GM23338 (cell line): ENCODE data around the gene SF3B1. TPM values are rescaled to one million over a fixed set of nuclear protein-coding genes. Genes with fewer than 3 reads are reported as not detected.

Experiments
- ATAC-seq: fragments of 200-7000 bp; cut with Tn5 transposase; 3 replicates; pipeline ENCODE4 v1.9.1; 2020
- DNase-seq: peaks from one replicate; pipeline ENCODE4 v3.0.0-alpha.2; 2015; ENCODE audit warnings: low spot score
- H2AFZ ChIP-seq: fragments of 200-600 bp; sonication (generic); 2 replicates; pipeline ENCODE4 v1.8.0; 2016; ENCODE audit warnings: antibody characterized with exemption, mild to moderate bottlenecking, moderate library complexity
- H3F3A ChIP-seq: fragments of 200-600 bp; sonication (generic); replicated peaks from 2 replicates; pipeline ENCODE4 v1.8.0; 2017; ENCODE audit warnings: antibody characterized with exemption, mixed run types, low read depth
- H3K27ac ChIP-seq: fragments of 200-600 bp; sonication (generic); 2 replicates; pipeline ENCODE4 v1.6.1; 2016; ENCODE audit warnings: low read depth
- H3K27me3 ChIP-seq: fragments of 200-600 bp; sonication (generic); 2 replicates; pipeline ENCODE4 v1.8.0; 2016; ENCODE audit warnings: mild to moderate bottlenecking, mixed run types, moderate library complexity; ENCODE audit not compliant: insufficient read depth
- H3K36me3 ChIP-seq: fragments of 200-600 bp; sonication (generic); 2 replicates; pipeline ENCODE4 v1.8.0; 2016; ENCODE audit warnings: mild to moderate bottlenecking; ENCODE audit not compliant: insufficient read depth
- H3K4me1 ChIP-seq: fragments of 200-600 bp; sonication (generic); 2 replicates; pipeline ENCODE4 v1.8.0; 2016; ENCODE audit warnings: mild to moderate bottlenecking, moderate library complexity; ENCODE audit not compliant: insufficient read depth
- H3K4me2 ChIP-seq: fragments of 200-600 bp; sonication (generic); 2 replicates; pipeline ENCODE4 v1.7.1; 2017; ENCODE audit warnings: mixed run types
- H3K4me3 ChIP-seq: fragments of 200-600 bp; sonication (generic); 2 replicates; pipeline ENCODE4 v1.6.1; 2016; ENCODE audit warnings: mixed run types
- H3K79me2 ChIP-seq: fragments of 200-600 bp; sonication (generic); replicated peaks from 2 replicates; pipeline ENCODE4 v1.8.0; 2017; ENCODE audit warnings: mild to moderate bottlenecking; ENCODE audit not compliant: insufficient read depth
- H3K9me2 ChIP-seq: fragments of 200-600 bp; sonication (generic); 2 replicates; pipeline ENCODE4 v1.8.0; 2017; ENCODE audit not compliant: insufficient read depth
- H4K20me1 ChIP-seq: fragments of 200-600 bp; sonication (generic); replicated peaks from 2 replicates; pipeline ENCODE4 v1.8.0; 2017; ENCODE audit warnings: mild to moderate bottlenecking; ENCODE audit not compliant: insufficient read depth
- H3K27ac Mint-ChIP-seq: 2 replicates; pipeline ENCODE4 v1.8.0; 2020; ENCODE audit warnings: inconsistent platforms, mild to moderate bottlenecking, moderate library complexity, mixed read lengths
- H3K27me3 Mint-ChIP-seq: 3 replicates; pipeline ENCODE4 v1.8.0; 2022; ENCODE audit warnings: low read depth, mild to moderate bottlenecking, moderate library complexity, mixed read lengths, inconsistent platforms; ENCODE audit not compliant: insufficient read depth, poor library complexity
- H3K36me3 Mint-ChIP-seq: 3 replicates; pipeline ENCODE4 v1.8.0; 2021; ENCODE audit warnings: low read depth, mild to moderate bottlenecking, inconsistent platforms, moderate library complexity, mixed read lengths
- H3K4me1 Mint-ChIP-seq: 3 replicates; pipeline ENCODE4 v1.8.0; 2020; ENCODE audit warnings: mild to moderate bottlenecking, inconsistent platforms, mixed read lengths
- H3K4me3 Mint-ChIP-seq: 3 replicates; pipeline ENCODE4 v1.8.0; 2021; ENCODE audit warnings: moderate library complexity, mild to moderate bottlenecking, inconsistent platforms, mixed read lengths
- H3K9me3 Mint-ChIP-seq: 3 replicates; pipeline ENCODE4 v1.8.0; 2020; ENCODE audit warnings: moderate library complexity, mild to moderate bottlenecking, inconsistent platforms, mixed read lengths
- CREB1 ChIP-seq: fragments of 250-450 bp; sonication (Bioruptor Pico); IDR thresholded peaks from 2 replicates; pipeline ENCODE4 v1.5.0; 2020; ENCODE audit warnings: low read depth, mild to moderate bottlenecking, moderate library complexity
- EZH2 ChIP-seq: fragments of 200-600 bp; sonication (generic); IDR thresholded peaks from one replicate; pipeline ENCODE4 v1.8.0; 2017; ENCODE audit warnings: antibody characterized with exemption, mild to moderate bottlenecking, low read depth; ENCODE audit not compliant: unreplicated experiment
- EZH2phosphoT487 ChIP-seq: fragments of 200-600 bp; sonication (generic); IDR thresholded peaks from one replicate; pipeline ENCODE4 v1.8.1; 2018; ENCODE audit warnings: antibody characterized with exemption; ENCODE audit not compliant: unreplicated experiment
- JUNB ChIP-seq: IDR thresholded peaks from one replicate; pipeline ENCODE4 v1.6.1; 2016; ENCODE audit warnings: antibody characterized with exemption; ENCODE audit not compliant: unreplicated experiment
- NANOG ChIP-seq: IDR thresholded peaks from 2 replicates; pipeline ENCODE4 v1.6.1; 2016; ENCODE audit warnings: antibody characterized with exemption, borderline replicate concordance
- polyA plus RNA-seq: library from polyadenylated mRNA; unstranded; fragments of >200 nt; fragmentation: Nextera tagmentation; extraction: Ambion mirVana; gene quantifications from 2 replicates; pipeline ENCODE4 v1.2.1, GENCODE V29; 2016
- total RNA-seq: library from RNA; depleted of rRNA; stranded (reverse); fragments of >200 nt; shearing (Covaris generic); gene quantifications from 2 replicates; pipeline ENCODE4 v1.2.3, GENCODE V29; 2014
- TF ChIP-seq, protein P1 (sequence below): IDR thresholded peaks from one replicate; pipeline ENCODE4 v1.6.1; 2018; ENCODE audit warnings: antibody characterized with exemption; ENCODE audit not compliant: unreplicated experiment
- TF ChIP-seq, protein P2 (sequence below): IDR thresholded peaks from 2 replicates; pipeline ENCODE4 v1.6.1; 2016; ENCODE audit warnings: antibody characterized with exemption
- TF ChIP-seq, protein P3 (sequence below), 2 experiments: fragments of 200-600 bp in 1 of 2; sonication (generic) in 1 of 2; conservative IDR thresholded peaks; 2 replicates each; pipeline versions ENCODE4 v1.5.1 to v1.6.1; 2016 to 2017; ENCODE audit warnings: antibody characterized with exemption in 2 of 2, low read depth in 2 of 2, mild to moderate bottlenecking in 2 of 2, moderate library complexity in 1 of 2
- TF ChIP-seq, protein P4 (sequence below): fragments of 250-450 bp; sonication (Bioruptor Pico); IDR thresholded peaks from 2 replicates; pipeline ENCODE4 v1.5.0; 2020; ENCODE audit warnings: mild to moderate bottlenecking, moderate library complexity

The SF3B1 gene
- total and polyA plus RNA-seq, 2 experiments from 2014 or later, result 238 to 340 TPM

DNA sequence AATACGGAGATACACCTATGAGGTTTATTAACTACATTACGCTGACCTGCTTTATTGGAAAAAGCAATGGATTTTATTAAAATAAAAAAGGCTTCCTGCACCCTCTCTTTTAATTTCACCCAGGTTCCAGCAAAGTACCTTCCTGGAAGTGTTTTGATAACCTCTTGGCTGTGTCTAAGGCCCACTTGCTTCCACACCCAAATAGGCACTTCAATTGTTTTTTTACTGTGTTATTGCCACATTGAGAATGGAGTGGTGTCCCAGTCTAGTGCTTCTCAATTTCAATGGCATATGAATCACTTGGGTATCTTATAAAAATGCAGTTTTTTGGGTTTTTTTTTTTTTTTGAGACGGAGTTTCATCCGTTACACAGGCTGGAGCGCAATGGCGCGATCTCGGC is 47.6 kb downstream of the SF3B1 start (continued):
- TF ChIP-seq, protein P1, sequence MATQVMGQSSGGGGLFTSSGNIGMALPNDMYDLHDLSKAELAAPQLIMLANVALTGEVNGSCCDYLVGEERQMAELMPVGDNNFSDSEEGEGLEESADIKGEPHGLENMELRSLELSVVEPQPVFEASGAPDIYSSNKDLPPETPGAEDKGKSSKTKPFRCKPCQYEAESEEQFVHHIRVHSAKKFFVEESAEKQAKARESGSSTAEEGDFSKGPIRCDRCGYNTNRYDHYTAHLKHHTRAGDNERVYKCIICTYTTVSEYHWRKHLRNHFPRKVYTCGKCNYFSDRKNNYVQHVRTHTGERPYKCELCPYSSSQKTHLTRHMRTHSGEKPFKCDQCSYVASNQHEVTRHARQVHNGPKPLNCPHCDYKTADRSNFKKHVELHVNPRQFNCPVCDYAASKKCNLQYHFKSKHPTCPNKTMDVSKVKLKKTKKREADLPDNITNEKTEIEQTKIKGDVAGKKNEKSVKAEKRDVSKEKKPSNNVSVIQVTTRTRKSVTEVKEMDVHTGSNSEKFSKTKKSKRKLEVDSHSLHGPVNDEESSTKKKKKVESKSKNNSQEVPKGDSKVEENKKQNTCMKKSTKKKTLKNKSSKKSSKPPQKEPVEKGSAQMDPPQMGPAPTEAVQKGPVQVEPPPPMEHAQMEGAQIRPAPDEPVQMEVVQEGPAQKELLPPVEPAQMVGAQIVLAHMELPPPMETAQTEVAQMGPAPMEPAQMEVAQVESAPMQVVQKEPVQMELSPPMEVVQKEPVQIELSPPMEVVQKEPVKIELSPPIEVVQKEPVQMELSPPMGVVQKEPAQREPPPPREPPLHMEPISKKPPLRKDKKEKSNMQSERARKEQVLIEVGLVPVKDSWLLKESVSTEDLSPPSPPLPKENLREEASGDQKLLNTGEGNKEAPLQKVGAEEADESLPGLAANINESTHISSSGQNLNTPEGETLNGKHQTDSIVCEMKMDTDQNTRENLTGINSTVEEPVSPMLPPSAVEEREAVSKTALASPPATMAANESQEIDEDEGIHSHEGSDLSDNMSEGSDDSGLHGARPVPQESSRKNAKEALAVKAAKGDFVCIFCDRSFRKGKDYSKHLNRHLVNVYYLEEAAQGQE, result no peak
- TF ChIP-seq NANOG, result no peak
- TF ChIP-seq, protein P2, sequence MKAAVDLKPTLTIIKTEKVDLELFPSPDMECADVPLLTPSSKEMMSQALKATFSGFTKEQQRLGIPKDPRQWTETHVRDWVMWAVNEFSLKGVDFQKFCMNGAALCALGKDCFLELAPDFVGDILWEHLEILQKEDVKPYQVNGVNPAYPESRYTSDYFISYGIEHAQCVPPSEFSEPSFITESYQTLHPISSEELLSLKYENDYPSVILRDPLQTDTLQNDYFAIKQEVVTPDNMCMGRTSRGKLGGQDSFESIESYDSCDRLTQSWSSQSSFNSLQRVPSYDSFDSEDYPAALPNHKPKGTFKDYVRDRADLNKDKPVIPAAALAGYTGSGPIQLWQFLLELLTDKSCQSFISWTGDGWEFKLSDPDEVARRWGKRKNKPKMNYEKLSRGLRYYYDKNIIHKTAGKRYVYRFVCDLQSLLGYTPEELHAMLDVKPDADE, result no peak
- TF ChIP-seq, protein P3, sequence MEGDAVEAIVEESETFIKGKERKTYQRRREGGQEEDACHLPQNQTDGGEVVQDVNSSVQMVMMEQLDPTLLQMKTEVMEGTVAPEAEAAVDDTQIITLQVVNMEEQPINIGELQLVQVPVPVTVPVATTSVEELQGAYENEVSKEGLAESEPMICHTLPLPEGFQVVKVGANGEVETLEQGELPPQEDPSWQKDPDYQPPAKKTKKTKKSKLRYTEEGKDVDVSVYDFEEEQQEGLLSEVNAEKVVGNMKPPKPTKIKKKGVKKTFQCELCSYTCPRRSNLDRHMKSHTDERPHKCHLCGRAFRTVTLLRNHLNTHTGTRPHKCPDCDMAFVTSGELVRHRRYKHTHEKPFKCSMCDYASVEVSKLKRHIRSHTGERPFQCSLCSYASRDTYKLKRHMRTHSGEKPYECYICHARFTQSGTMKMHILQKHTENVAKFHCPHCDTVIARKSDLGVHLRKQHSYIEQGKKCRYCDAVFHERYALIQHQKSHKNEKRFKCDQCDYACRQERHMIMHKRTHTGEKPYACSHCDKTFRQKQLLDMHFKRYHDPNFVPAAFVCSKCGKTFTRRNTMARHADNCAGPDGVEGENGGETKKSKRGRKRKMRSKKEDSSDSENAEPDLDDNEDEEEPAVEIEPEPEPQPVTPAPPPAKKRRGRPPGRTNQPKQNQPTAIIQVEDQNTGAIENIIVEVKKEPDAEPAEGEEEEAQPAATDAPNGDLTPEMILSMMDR (conservative IDR thresholded peaks at IDR 0.05; ENCODE audit: low read depth in 2 of 2), result no peak
- TF ChIP-seq JUNB, result no peak

DNA sequence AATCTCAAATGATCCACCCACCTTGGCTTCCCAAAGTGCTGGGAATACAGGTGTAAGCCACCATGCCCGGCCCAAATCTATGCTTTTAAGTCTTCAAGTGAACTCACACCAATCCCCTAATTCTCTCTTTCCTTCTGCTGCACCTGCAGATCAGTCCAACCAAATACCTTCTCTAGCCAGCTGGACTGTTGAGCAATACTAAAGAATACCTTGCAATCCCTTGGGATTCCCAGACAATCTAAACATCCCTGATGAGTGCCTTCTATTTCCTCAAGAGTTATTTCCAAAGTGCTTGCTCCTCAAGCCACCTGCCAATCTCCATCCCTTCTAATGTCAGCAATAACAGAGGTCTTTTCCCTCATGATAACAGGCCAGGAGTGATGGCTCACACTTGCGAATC is 48.6 kb downstream of the SF3B1 start:
- no peak overlapping the region for H3K4me3 Mint-ChIP-seq
- ATAC-seq (no peak), DNase-seq (no peak)
- Histone ChIP-seq H3K9me2 (no peaks in the 10 kb centered on the region), H4K20me1 (no peaks in the 10 kb centered on the region), H3K4me3 (no peak overlapping the region), H3K36me3 (no peaks in the 10 kb centered on the region), H2AFZ (no peak overlapping the region), H3K4me1 (no peaks in the 10 kb centered on the region), H3K27me3 (no peaks in the 10 kb centered on the region), H3K4me2 (no peak overlapping the region), H3K27ac (no peak overlapping the region), H3K79me2 (no peaks in the 10 kb centered on the region), H3F3A (no peaks in the 10 kb centered on the region)
- peaks cover 9% of the 10 kb centered on the region; the same call in 2 of the 3 replicates for H3K4me1 Mint-ChIP-seq
- no peak overlapping the region for H3K27ac Mint-ChIP-seq
- no peaks in the 10 kb centered on the region for H3K27me3 Mint-ChIP-seq
- peaks cover 6% of the 10 kb centered on the region; the same call in 2 of the 3 replicates for H3K36me3 Mint-ChIP-seq
- H3K9me3 Mint-ChIP-seq, result no peaks in the 10 kb centered on the region
- TF ChIP-seq NANOG, result no peak
- TF ChIP-seq CREB1, result no peak
- no peak for TF ChIP-seq EZH2
- TF ChIP-seq, protein P4, sequence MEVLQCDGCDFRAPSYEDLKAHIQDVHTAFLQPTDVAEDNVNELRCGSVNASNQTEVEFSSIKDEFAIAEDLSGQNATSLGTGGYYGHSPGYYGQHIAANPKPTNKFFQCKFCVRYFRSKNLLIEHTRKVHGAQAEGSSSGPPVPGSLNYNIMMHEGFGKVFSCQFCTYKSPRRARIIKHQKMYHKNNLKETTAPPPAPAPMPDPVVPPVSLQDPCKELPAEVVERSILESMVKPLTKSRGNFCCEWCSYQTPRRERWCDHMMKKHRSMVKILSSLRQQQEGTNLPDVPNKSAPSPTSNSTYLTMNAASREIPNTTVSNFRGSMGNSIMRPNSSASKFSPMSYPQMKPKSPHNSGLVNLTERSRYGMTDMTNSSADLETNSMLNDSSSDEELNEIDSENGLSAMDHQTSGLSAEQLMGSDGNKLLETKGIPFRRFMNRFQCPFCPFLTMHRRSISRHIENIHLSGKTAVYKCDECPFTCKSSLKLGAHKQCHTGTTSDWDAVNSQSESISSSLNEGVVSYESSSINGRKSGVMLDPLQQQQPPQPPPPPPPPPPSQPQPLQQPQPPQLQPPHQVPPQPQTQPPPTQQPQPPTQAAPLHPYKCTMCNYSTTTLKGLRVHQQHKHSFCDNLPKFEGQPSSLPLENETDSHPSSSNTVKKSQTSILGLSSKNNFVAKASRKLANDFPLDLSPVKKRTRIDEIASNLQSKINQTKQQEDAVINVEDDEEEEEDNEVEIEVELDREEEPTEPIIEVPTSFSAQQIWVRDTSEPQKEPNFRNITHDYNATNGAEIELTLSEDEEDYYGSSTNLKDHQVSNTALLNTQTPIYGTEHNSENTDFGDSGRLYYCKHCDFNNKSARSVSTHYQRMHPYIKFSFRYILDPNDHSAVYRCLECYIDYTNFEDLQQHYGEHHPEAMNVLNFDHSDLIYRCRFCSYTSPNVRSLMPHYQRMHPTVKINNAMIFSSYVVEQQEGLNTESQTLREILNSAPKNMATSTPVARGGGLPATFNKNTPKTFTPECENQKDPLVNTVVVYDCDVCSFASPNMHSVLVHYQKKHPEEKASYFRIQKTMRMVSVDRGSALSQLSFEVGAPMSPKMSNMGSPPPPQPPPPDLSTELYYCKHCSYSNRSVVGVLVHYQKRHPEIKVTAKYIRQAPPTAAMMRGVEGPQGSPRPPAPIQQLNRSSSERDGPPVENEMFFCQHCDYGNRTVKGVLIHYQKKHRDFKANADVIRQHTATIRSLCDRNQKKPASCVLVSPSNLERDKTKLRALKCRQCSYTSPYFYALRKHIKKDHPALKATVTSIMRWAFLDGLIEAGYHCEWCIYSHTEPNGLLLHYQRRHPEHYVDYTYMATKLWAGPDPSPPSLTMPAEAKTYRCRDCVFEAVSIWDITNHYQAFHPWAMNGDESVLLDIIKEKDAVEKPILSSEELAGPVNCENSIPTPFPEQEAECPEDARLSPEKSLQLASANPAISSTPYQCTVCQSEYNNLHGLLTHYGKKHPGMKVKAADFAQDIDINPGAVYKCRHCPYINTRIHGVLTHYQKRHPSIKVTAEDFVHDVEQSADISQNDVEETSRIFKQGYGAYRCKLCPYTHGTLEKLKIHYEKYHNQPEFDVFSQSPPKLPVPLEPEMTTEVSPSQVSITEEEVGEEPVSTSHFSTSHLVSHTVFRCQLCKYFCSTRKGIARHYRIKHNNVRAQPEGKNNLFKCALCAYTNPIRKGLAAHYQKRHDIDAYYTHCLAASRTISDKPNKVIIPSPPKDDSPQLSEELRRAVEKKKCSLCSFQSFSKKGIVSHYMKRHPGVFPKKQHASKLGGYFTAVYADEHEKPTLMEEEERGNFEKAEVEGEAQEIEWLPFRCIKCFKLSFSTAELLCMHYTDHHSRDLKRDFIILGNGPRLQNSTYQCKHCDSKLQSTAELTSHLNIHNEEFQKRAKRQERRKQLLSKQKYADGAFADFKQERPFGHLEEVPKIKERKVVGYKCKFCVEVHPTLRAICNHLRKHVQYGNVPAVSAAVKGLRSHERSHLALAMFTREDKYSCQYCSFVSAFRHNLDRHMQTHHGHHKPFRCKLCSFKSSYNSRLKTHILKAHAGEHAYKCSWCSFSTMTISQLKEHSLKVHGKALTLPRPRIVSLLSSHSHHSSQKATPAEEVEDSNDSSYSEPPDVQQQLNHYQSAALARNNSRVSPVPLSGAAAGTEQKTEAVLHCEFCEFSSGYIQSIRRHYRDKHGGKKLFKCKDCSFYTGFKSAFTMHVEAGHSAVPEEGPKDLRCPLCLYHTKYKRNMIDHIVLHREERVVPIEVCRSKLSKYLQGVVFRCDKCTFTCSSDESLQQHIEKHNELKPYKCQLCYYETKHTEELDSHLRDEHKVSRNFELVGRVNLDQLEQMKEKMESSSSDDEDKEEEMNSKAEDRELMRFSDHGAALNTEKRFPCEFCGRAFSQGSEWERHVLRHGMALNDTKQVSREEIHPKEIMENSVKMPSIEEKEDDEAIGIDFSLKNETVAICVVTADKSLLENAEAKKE (CRISPR knock-in tag), result no peak
- no peak for TF ChIP-seq EZH2phosphoT487
